Activated CD4-positive, CD25-positive, alpha-beta regulatory T cell treated with anti-CD3 and anti-CD28 coated beads, Interleukin-2, amount 50 U/mL, for 24 hours (primary cell): ENCODE results near the gene DIP2C.
"Not testable (repeated sequence)": the region's sequence is repeated elsewhere in the genome, so short reads cannot be mapped to it uniquely, and the experiment has no call there.

Experiments used
- ATAC-seq, 2 donors: fragments of 150-1000 bp; cut with Tn5 transposase; one replicate each; pipeline ENCODE4 v1.10.0; 2021; ENCODE audit warnings: mild to moderate bottlenecking in 1 of 2, moderate library complexity in 1 of 2

Gene DIP2C

DNA sequence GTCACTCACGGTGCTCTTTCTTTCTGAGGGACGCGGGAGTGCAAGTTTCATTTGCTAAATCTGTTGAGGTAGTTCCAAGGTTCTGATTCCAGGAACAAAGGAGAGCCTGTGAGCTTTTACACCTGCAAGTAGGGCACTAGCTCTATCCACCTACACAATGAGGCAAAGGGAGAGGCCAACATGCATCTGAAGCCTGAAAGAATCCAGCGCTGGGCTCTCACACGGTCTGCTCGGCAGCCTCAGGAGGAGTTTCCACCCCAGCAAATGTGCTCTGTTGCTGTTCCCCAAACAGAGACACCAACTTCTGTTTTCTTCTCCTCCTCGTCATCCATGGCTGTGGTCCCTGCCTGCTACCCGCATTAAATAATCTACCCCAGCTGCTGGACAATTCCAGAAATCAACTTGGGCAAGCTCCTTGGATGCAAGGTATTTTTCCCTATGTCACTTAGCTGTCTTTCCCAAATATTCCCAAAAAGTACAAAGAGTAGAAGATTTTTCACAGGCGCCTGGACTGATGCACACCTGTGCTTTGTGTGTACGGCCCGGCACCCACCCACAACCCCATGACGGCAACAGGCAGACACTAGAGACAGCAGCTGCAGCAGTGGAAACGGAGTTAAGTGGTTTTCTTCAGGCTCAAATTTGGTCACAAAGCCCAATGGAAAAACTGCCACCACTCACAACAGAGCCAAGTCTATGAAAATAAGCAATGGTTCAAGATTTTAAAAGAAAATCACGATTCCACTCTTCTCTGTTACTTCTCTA, 377.4 kb downstream of the DIP2C start:
- no peak for ATAC-seq

DNA sequence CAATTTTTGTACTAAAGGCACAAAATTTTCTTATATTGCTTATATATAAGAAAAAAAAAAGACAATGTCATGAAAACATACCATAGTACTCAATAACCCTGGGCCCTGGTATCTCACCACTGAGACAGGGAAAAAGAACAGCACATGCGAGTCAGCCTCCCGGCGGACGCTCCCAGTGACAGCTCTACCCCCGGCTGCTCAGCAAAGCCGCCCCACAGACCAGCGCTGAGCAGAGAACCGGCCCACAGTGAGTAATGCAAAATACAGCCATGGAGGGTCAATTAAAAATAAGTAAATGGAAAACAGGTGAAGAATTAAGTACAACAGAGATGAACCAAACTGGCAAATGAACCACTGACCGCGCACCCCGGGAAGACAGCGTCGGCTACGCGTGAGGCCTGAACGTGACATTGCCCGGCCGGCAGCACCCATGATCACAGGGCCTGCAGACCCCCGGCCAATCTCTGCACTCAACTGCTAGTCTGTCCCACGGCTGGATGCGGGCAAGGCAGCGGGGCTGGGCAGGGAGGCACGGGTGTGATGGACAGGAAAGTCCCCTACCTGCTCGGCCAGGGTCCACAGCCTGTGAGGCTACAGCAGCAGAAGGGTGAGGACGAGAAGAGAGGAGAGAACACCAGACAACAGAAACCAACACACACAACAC, 378.4 kb downstream of the DIP2C start:
- ATAC-seq, result no peak

DNA sequence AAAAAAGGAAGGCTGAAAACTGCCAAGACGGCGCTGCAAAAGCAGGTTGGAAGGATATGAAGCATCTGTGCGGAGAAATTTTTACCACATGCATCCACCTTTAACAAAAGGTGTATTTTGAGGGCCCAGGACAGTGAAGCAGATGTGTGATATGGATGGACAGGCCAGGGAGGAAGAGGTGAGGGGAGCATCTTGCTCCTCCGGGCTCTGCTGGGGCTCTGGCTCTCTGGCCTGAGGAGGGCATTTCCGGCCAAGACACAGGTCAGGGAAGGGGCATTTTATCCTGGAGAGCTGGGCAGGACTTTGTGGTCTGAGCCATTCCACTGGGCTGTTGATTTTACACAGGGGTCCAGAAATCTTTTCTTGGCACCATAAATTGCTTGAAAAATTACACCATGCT, 379.1 kb downstream of the DIP2C start:
- no peak for ATAC-seq

DNA sequence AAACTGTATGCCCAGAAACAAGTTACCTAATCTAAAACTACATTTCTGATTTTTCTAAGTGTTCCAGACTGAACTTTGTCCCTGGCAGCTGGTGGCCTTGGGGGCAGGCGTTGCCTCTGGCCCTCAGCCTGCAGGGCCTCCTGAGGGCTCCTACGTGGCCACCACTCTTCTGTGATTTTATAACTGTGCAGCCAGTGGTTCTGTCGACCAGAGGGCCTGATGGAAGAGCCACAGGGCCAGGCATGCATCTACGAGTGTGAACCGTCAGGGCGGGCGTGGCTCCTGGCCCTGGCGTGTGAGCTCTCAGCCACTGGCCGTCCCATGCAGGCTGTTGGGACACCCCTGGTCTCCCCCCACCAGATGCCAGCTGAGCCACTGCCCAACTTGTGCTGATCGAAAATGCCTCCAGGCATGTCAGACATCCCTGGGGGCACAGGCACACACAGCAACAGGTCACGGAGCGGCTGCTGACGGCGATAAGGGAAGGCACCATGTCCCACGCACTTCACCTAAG, 380.8 kb downstream of the DIP2C start:
- no peak for ATAC-seq

DNA sequence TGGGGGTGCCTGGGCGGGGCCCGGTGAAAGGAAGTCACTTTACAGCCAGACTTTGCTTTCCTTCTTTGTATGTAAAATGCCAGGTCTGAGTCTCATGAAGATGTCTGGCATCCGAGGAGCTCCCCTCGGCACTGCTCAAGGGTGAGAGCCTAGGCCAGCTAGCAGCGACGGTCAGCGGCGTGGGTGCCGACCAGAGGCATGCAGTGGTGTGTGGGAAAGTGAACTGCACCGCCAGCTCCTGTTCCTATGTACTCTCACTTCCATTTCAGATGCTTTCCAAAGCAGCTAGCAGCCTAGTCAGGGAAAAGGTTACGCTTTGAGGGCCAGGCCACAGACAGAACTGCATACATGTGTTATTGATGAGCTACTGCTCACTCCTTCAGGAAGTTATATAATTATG, 381.4 kb downstream of the DIP2C start:
- no peak for ATAC-seq

DNA sequence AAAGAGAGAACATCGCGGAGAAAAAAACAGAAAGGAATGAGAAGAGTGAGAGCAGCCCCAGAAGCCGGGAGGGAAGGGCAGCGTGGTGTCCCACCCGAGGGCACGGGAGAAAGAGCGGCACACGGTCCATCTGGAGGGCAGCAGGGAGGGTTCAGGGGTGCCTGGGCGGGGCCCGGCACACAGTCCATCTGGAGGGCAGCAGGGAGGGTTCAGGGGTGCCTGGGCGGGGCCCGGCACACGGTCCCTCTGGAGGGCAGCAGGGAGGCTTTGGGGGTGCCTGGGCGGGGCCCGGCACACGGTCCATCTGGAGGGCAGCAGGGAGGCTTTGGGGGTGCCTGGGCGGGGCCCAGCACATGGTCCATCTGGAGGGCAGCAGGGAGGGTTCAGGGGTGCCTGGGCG, 381.8 kb downstream of the DIP2C start:
- ATAC-seq, result no peak

DNA sequence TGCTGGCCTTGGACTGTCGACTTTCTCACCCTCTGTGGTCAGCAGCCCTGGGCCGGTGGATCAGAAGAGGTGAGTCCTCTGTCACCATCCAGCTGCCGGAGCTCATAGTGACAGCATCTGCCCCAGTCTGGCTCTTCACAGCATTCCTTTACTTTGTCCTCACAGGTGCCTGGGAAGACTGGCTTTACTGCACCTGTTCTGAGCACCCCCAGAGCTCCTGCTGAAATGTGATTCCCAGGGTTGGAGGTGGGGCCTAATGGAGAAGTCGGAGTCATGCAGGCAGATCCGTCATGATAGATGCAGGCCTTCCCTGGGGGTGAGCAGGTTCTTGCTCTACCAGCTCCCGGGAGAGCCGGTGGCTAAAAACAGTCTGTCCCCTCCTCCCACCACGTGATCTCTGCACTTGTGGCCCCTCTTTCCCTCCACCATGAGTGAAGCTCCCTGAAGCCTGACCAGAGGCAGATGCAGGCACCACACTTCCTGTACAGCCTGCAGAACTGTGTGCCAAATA, 382.7 kb downstream of the DIP2C start:
- ATAC-seq, result no peak

DNA sequence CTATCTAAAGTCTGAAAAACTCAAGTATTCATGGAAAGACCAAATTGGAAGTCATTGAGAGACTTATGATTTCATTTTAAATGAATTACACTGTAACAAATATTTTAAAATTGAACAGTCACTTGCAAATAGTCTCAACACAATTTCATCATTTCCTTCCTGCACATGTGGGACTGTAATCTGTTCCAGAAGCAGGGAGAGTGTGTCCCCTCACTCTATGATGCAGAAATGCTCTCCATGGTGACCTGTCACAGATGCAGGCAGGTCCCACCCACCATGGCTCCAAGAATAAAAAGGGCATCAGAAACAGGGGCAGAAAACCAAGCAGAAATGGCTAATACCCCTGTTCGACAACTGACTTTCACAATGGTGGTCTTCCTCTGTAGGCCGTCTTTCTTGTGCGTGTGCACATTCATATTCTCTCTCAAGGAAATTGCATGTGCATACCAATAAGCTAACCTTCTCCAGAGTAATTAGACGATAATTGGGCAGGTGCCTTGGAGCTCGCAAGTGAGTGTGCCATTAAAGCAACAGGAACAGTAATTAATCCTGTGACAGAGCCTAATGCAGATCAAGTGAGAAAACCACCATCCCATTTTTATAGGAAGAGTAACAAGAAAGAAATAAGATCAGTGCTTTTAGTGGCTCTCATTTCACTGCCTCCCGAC, 383.3 kb downstream of the DIP2C start:
- no peak for ATAC-seq

DNA sequence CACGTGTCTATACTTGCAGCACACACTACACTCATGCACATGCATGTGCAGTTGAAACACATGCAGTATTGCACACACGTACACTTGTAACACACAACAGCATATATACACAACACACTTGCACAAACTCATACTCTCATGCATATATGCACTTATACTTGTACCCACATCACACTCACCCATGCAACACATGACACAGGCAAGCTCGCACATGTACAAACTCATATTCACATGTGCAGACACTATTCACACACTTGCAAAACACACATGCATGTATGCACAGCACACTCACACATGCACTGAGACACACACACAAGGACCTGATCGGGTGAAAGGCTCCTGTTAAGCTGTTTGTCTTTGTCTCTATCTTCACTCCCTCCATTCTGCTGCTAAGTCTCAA, 384.4 kb downstream of the DIP2C start:
- ATAC-seq, result no peak

DNA sequence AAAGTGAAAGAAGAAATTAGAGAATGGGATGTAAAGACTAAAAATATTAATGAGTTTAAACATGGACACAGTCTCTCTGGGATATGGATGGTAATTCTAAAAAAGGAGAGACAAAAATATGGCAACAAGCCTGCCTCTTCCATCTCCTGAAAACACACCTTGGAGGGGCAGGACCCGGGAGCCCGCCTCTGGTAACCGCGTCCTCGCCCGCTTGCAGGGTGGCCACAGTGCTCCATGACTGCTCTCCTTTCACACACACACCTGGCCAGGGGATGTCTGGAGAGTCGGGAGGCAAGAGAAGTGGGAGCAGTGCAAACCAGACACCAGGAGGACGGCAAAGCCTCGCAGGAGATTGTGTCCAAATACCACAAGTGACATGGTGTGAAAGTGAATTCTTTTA, 387.9 kb downstream of the DIP2C start:
- no peak for ATAC-seq

DNA sequence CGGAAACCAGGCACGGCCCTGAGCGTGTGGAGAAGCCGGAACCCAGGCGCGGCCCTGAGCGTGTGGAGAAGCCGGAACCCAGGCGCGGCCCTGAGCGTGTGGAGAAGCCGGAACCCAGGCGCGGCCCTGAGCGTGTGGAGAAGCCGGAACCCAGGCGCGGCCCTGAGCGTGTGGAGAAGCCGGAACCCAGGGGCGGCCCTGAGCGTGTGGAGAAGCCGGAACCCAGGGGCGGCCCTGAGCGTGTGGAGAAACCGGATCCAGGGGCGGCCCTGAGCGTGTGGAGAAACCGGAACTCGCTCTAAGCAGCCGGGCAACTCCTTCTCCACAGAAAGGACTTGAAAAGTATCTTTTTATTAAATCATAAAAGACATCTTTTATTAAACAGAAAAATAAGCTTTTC, 388.9 kb downstream of the DIP2C start:
- not testable (repeated sequence) for ATAC-seq

DNA sequence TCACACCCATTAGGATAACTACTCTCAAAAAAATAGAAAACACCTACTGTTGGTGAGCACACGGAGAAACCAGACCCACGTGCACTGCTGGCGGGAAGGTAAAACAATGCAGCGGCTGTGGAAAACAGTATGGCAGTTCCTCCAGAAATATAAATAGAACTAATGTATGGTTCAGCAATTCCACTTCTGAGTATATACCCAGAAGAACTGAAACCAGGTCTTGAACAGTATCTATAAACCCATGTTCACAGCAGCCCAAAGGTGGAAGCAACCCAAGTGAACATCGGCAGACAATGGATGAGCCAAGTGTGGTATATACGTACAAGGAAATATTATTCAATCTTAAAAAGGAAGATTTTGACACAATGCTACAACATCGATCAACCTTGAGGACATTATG, 389.5 kb downstream of the DIP2C start:
- ATAC-seq, result no peak

DNA sequence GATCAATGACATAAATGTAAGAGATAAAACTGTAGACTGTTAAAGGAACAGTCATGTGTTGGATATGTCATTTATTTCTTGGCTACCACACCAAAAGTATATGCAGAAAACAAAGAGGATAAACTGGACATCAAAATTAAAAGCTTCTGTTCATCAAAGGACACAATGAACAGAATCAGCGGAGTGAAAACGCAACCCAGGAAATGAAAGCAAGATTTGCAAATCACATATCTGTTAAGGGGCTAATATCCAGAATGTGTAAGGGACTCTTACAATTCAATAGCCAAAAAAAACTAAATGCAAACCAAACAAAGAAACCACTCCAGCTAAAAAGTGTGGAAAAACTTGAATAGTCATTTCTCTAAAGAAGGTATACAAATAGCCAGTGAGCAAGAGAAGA, 390.0 kb downstream of the DIP2C start:
- ATAC-seq, result no peak

DNA sequence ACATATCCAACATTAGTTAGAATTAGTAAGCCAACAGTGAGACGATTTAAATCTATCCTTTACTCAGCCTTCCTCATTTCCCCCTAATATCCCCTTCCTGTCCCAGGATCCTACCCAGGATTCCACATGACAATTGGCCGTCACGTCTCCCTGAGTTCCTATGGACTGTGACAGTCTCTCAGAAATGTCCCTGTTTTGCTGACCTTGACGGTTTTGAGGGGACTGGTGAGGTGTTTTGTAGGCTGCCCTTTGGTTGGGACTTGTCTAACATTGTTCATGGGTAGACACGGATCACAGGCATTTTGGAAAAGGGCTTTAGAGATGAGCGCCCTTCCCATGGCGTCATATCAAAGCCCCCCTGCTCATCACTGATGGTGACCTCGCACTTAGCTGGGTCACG, 391.4 kb downstream of the DIP2C start:
- ATAC-seq, result no peak

DNA sequence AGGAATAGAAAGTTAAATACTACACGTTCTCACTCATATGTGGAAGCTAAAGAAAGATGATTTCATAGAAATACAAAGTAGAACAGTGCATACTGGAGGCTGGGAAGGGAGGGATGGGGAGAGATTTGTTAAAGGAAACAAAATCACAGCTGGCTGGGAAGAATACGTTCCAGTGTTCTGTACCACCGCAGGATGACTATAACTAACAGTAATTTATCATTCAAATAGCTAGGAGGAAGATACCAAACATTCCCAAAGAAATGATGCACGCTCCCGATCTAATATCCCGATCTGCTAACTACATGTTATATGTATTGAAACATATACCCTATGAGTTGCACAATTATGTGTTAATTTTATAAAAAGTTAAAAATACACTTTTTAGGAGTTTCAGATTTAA, 391.9 kb downstream of the DIP2C start:
- no peak for ATAC-seq

DNA sequence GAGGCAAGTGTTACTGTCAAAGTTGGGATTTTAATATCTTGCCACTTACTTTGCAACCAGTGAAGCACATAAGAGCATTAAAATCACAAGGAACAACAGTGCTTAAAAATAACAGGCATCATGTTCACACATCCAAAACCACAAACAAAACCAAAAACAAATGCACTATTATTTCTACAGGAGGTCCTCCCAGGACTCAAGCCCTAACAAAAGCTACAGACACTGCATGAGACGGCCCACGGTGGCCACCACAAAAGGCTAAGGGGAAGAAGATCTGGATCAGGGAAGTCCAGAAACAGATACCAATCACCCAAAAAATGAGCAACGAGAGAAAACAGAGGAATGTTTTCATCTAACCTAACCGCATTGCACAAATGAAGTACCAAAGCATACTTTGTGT, 395.8 kb downstream of the DIP2C start:
- no peak for ATAC-seq

DNA sequence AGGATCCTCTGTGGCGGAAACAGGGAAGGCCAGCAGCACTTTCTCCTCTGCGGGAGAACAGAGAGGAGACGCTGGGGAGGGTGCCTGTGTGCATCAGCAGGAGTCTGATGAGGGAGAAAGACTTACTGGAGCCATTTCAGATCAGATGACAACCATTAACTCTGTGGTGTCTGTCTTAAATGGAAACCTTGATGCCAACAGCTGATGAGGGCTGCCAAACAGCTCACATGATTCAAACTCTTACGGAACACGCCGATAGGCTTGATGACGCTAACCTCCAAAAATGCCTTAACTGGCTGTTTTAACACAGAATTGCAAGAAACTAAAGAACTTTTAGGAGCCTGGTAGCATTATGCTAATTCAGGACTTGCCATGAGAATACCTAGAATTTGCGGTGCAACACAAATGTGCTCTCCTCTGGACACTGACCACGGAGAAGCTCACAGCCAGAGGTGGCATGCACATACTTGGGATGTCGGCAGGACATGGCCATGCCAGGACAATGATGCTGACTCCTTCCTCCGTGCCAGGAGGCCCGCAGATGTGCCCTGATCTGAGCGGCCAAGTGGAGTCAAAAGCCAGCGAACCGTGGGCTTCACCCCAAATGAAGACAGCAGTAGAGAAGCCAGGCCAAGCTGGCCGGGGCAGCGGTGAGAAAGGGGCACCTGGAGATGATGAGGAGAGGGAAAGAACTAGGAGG, 399.3 kb downstream of the DIP2C start:
- ATAC-seq, result no peak

DNA sequence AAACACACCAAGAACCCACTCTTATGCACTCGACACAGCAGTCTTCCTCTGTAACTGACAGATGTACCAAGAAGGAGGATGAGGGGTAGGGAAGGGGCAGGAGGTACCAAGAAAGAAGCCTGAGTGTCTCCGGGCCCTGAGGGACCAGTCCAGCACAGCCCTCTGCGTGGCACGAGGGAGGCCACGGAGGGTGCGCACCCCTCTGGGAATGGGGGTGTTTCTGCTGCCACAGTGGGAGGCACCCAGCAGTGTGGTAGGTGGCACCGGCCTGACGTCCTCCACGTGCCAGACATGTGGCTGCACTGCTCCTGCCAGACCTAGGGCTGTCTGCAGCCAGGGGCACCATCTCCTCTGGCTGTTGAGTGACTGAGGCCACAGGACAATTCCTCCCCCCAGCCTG, 399.9 kb downstream of the DIP2C start:
- ATAC-seq, result no peak

DNA sequence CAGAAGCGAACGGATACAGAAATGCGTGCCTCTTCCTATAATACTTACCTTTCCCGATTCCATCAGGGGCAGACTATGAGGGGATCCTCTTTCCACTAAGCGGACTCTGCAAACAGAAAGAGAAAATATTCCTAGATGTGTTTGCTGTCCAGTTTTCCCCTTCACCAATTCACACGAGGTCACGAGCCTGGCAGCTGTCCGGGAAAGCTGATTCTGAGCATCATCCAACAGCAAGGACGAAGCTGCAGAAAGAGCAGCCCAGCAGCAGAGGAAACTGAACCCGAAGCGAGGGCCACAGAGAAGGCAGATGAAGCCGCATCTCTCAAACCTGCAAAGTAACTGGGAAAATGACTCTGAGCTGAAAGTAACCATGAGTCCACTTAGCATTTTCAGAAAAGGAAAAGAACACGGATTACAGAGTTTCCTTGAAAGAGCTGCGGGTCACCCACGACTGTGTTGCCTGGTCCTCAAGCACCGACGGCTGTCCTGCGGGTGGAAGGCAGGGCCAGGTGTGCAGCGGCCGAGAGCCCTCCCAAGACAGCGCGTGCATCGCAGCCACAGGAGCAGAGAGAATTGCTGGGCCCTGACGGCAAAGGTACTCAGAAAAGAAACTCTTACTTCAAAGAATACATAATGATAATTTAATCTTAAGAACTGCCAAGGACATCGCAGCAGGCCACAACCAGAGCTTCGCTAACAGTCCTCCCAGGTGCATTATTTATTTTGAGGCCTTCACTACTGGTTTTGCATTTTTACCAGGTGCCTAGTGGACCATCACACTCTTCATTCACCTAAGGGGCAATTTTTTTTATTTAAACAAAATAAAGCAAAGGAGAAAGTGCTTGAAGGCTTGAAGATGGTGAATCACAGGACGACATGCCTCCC, 400.9 kb downstream of the DIP2C start:
- ATAC-seq, result no peak

DNA sequence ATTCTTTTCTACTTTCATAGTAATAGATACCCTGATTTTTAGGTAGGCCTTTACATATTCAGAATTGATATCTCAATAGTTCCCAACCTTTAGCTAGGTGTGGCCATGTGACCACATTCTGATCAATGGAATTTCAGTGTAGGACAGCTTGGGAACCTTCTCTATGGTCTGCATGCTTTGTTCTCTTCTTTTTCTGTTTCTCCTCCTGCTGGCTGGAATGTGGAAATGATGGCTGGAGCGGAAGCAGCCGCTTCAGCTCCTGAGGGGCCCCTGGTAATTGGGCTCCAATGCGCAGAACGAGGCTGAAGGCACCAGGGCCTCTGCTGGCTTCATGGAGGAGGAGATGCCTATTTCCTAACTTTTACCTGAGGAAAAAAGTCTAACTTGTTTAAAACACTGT, 401.7 kb downstream of the DIP2C start:
- ATAC-seq, result no peak

DNA sequence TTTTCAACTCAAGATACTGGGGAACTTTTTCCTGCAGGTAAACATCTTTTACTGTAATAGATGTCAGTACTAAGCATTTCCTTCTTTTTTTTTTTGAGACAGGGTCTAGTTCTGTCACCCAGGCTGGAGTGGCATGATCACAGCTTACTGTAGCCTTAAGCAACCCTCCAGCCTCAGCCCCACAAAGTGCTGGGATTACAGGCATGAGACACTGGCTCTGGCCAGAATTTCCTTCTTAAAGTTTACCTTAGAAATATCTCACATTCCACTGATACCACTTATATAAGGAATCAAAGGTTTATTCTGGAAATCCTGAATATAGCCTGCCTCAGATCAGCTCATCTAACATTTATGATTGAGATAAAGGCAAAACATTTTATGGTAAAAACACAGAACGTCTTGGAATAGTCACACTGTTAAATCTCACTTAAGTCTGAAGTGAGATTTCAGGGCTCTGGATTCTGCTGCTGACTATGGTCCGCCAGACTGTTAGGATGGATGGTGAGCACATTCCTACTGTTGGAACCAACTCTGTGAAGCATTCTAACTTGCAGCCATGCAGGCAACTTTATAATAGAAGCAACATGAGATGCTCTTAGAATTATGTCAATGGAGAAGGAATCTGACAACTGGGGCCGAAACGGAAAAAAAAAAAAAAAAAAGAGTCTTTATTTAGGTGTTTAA, 402.3 kb downstream of the DIP2C start:
- no peak for ATAC-seq
